ENCODE results near the gene ZFP36.

- TF ChIP-seq, protein P1, sequence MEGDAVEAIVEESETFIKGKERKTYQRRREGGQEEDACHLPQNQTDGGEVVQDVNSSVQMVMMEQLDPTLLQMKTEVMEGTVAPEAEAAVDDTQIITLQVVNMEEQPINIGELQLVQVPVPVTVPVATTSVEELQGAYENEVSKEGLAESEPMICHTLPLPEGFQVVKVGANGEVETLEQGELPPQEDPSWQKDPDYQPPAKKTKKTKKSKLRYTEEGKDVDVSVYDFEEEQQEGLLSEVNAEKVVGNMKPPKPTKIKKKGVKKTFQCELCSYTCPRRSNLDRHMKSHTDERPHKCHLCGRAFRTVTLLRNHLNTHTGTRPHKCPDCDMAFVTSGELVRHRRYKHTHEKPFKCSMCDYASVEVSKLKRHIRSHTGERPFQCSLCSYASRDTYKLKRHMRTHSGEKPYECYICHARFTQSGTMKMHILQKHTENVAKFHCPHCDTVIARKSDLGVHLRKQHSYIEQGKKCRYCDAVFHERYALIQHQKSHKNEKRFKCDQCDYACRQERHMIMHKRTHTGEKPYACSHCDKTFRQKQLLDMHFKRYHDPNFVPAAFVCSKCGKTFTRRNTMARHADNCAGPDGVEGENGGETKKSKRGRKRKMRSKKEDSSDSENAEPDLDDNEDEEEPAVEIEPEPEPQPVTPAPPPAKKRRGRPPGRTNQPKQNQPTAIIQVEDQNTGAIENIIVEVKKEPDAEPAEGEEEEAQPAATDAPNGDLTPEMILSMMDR (IDR thresholded peaks at IDR 0.05; ENCODE audit: insufficient read depth, low read depth, low read length) = no peak
- TF ChIP-seq EZH2 (IDR thresholded peaks at IDR 0.05; ENCODE audit: insufficient read depth, low read length) = no peak
These were observed 29.1 kb downstream of the ZFP36 start, which contains the start of gene RPS16 for GRCh38 chr19:39435499-39436349.
